DMS53 (cell line): ENCODE data around the gene CLDN17.

Source experiments
- DNase-seq: peaks from one replicate; lab custom pipeline; 2025; lab: John Stamatoyannopoulos, UW

The CLDN17 gene

GRCh38 chr21:30166705-30167104 is at the start of gene CLDN17:
Gene CLDN17, minus strand, starts transcription at chr21:30166805. Its CDS starts 188 bp downstream, at chr21:30166617.
- no peak for DNase-seq

GRCh38 chr21:30216041-30216723 is 49.6 kb upstream of the CLDN17 start, which contains the start of gene CLDN8:
Gene CLDN8, minus strand, starts transcription at chr21:30216097. Its CDS starts 172 bp downstream, at chr21:30215925.
- DNase-seq: peak; percentile 62

- DNase-seq: no peak
These were observed 44.5 kb upstream of the CLDN17 start for GRCh38 chr21:30211071-30211470.

GRCh38 chr21:30209601-30210000 is 43.0 kb upstream of the CLDN17 start:
- DNase-seq: no peak

- no peak for DNase-seq
These were observed 40.6 kb upstream of the CLDN17 start for GRCh38 chr21:30207252-30207579.

GRCh38 chr21:30206551-30207251 is 40.1 kb upstream of the CLDN17 start:
- no peak for DNase-seq

GRCh38 chr21:30200000-30200399 is 33.4 kb upstream of the CLDN17 start:
- DNase-seq: no peak

- DNase-seq: peak; percentile 78
These were observed 28.2 kb upstream of the CLDN17 start for GRCh38 chr21:30194701-30195299.

- DNase-seq: no peak
These were observed 26.6 kb upstream of the CLDN17 start for GRCh38 chr21:30193201-30193600.

GRCh38 chr21:30190554-30190953 is 23.9 kb upstream of the CLDN17 start:
- no peak for DNase-seq

GRCh38 chr21:30189773-30190172 is 23.2 kb upstream of the CLDN17 start:
- peak; percentile 53 for DNase-seq

- no peak for DNase-seq
These were observed 19.6 kb upstream of the CLDN17 start for GRCh38 chr21:30186242-30186641.

GRCh38 chr21:30168086-30168485 is 1.5 kb upstream of the CLDN17 start:
- DNase-seq: peak; percentile 4

GRCh38 chr21:30166171-30166570 is 434 bp downstream of the CLDN17 start:
- DNase-seq: no peak

GRCh38 chr21:30164796-30165195 is 1.8 kb downstream of the CLDN17 start:
- DNase-seq: no peak

- no peak for DNase-seq
These were observed 12.8 kb downstream of the CLDN17 start for GRCh38 chr21:30153697-30154340.

- no peak for DNase-seq
These were observed 13.8 kb downstream of the CLDN17 start for GRCh38 chr21:30152792-30153191.

GRCh38 chr21:30148906-30149305 is 17.7 kb downstream of the CLDN17 start:
- no peak for DNase-seq

GRCh38 chr21:30146558-30147282 is 19.9 kb downstream of the CLDN17 start:
- no peak for DNase-seq

- no peak for DNase-seq
These were observed 28.1 kb downstream of the CLDN17 start for GRCh38 chr21:30138483-30138882.

GRCh38 chr21:30129246-30129645 is 37.4 kb downstream of the CLDN17 start:
- no peak for DNase-seq

- no peak for DNase-seq
These were observed 40.0 kb downstream of the CLDN17 start for GRCh38 chr21:30126576-30126975.
